OCI-LY7 (cell line): ENCODE data around the gene VPS37D. TPM values are rescaled to one million over a fixed set of nuclear protein-coding genes. Genes with fewer than 3 reads are reported as not detected.

Experiments
- BruUV-seq: library from RNA; stranded (reverse); fragments of 400-500 nt; replicated peaks from 2 replicates; lab custom pipeline; 2021; lab: Mats Ljungman, UMichigan
- CTCF ChIA-PET: fragments of 300-600 bp; sonication (Branson Sonifier 250); formaldehyde crosslinking; loops from one replicate; lab custom pipeline; 2022; ENCODE audit warnings: antibody characterized with exemption; ENCODE audit not compliant: unreplicated experiment; lab: Charles Lee
- POLR2A ChIA-PET: fragments of 300-600 bp; sonication (Branson Sonifier 250); formaldehyde crosslinking; loops from one replicate; lab custom pipeline; 2022; ENCODE audit warnings: antibody characterized with exemption; lab: Charles Lee
- DNase-seq: peaks from one replicate; pipeline ENCODE4 v3.0.0-alpha.2; 2015; ENCODE audit warnings: low spot score
- H2AFZ ChIP-seq: fragments of 200-600 bp; sonication (generic), shearing (Covaris generic); 2 replicates; pipeline ENCODE4 v1.6.1; 2014; ENCODE audit warnings: mild to moderate bottlenecking, antibody characterized with exemption, low read length, moderate library complexity
- H3K27ac ChIP-seq: fragments of 200-600 bp; sonication (generic); 2 replicates; pipeline ENCODE4 v1.5.1; 2014; ENCODE audit warnings: mixed run types, low read depth, mild to moderate bottlenecking, moderate library complexity, low read length, inconsistent platforms; ENCODE audit not compliant: poor library complexity, severe bottlenecking
- H3K36me3 ChIP-seq: fragments of 200-600 bp; sonication (generic); 2 replicates; pipeline ENCODE4 v1.6.1; 2014; ENCODE audit warnings: mild to moderate bottlenecking, antibody characterized with exemption, low read length, moderate library complexity, mixed read lengths; ENCODE audit not compliant: insufficient read depth
- H3K4me1 ChIP-seq: fragments of 200-600 bp; sonication (generic); 2 replicates; pipeline ENCODE4 v1.5.1; 2014; ENCODE audit warnings: mild to moderate bottlenecking, low read length; ENCODE audit not compliant: insufficient read depth, poor library complexity, severe bottlenecking
- H3K4me2 ChIP-seq: fragments of 200-600 bp; sonication (generic); 2 replicates; pipeline ENCODE4 v1.6.1; 2014; ENCODE audit warnings: mild to moderate bottlenecking, low read length
- H3K4me3 ChIP-seq: fragments of 200-600 bp; sonication (generic); 2 replicates; pipeline ENCODE4 v1.5.1; 2014; ENCODE audit warnings: mild to moderate bottlenecking, low read depth, low read length; ENCODE audit not compliant: poor library complexity, severe bottlenecking
- H3K79me2 ChIP-seq: fragments of 200-600 bp; sonication (generic); 2 replicates; pipeline ENCODE4 v1.6.1; 2016; ENCODE audit warnings: low read depth, mild to moderate bottlenecking, low read length, moderate library complexity, mixed read lengths; ENCODE audit not compliant: insufficient read depth
- H3K9me2 ChIP-seq: fragments of 200-600 bp; sonication (generic); 2 replicates; pipeline ENCODE4 v1.6.1; 2016; ENCODE audit warnings: mild to moderate bottlenecking, low read length, mixed read lengths; ENCODE audit not compliant: insufficient read depth
- H3K9me3 ChIP-seq: fragments of 200-600 bp; sonication (generic); 2 replicates; pipeline ENCODE4 v1.6.1; 2014; ENCODE audit warnings: mild to moderate bottlenecking, mixed run types, low read length, mixed read lengths
- H4K20me1 ChIP-seq: fragments of 200-600 bp; sonication (generic); 2 replicates; pipeline ENCODE4 v1.6.1; 2014; ENCODE audit warnings: mild to moderate bottlenecking, antibody characterized with exemption, low read length, moderate library complexity, mixed read lengths; ENCODE audit not compliant: insufficient read depth
- EZH2phosphoT487 ChIP-seq: fragments of 200-600 bp; sonication (generic); IDR thresholded peaks from 2 replicates; pipeline ENCODE4 v1.6.1; 2018; ENCODE audit warnings: low read depth, borderline replicate concordance, mild to moderate bottlenecking, mixed run types, antibody characterized with exemption, low read length, moderate library complexity, mixed read lengths
- intact Hi-C: fragments of 100-400 bp; cut with micrococcal nuclease; formaldehyde crosslinking; loops from one replicate; pipeline ENCODE4 v1.10.0; 2022; ENCODE audit not compliant: unreplicated experiment
- total RNA-seq, 2 experiments: library from RNA; depleted of rRNA in 1 of 2; stranded (reverse); fragments of >200 nt in 1 of 2; shearing (Covaris generic) in 1 of 2; gene quantifications; 2 replicates each; pipeline ENCODE4 v1.2.3, GENCODE V29; 2014 to 2022
- TF ChIP-seq, protein P1 (sequence below): fragments of 200-600 bp; sonication (generic); conservative IDR thresholded peaks from 2 replicates; pipeline ENCODE4 v1.5.1; 2014; ENCODE audit warnings: mild to moderate bottlenecking, antibody characterized with exemption, low read length, moderate library complexity, mixed read lengths

The VPS37D gene
- total RNA-seq, 2 experiments from 2014 or later, result 5.3 TPM

DNA sequence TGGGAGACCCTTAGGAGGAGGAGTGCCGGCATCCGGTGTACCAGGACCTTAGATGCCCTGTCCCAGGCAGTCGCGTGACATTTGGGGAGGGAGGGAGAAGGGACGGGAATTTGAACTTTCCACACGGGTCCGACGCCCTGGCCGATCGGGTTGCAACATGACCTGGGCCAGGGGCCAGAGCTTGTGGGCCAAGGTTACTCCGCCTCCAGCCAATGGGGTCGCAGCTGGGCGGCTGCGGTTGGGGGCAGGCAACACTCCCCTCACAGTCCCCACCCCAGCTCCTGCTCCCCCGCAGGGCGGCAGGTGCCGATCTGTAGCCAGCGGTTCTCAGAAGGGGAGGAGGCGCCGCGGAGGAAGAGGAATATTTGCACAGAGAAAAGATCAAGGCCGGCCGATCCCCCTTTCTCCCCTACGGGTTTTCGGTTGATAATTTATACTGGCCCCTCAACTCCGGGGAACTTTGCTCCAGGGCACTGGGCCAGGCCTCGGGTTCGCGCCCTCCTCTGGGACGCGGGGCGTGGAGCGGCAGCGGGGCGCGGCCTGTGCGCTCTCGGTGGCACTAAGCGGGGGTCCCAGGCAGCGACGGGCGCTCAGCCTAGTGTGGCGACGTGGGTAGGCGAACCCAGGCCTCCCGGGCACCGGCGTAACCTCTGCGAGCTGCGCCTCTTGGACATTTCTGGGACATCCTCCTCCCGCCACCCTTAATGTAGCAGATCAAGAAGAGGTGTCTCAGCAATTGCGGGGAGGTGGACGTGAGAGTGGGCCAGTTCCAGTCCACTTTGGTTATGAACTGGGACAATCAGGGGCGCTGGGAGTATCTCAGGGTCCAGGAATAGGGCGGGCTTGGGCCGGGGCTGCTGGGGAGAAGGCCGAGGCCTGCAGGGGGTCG, 44.5 kb upstream of the VPS37D start:
- intact Hi-C loops, result no loop called here
- Histone ChIP-seq H2AFZ (no peak overlapping the region), H3K9me2 (no peaks in the 10 kb centered on the region), H3K9me3 (no peaks in the 10 kb centered on the region), H4K20me1 (no peaks in the 10 kb centered on the region), H3K4me3 (no peak overlapping the region), H3K27ac (no peak overlapping the region), H3K4me1 (no peaks in the 10 kb centered on the region), H3K79me2 (no peaks in the 10 kb centered on the region), H3K36me3 (no peaks in the 10 kb centered on the region), H3K4me2 (no peak overlapping the region)
- ChIA-PET CTCF (no interaction called here), POLR2A (no interaction called here)
- no TSS peak for BruUV-seq
- TF ChIP-seq, protein P1, sequence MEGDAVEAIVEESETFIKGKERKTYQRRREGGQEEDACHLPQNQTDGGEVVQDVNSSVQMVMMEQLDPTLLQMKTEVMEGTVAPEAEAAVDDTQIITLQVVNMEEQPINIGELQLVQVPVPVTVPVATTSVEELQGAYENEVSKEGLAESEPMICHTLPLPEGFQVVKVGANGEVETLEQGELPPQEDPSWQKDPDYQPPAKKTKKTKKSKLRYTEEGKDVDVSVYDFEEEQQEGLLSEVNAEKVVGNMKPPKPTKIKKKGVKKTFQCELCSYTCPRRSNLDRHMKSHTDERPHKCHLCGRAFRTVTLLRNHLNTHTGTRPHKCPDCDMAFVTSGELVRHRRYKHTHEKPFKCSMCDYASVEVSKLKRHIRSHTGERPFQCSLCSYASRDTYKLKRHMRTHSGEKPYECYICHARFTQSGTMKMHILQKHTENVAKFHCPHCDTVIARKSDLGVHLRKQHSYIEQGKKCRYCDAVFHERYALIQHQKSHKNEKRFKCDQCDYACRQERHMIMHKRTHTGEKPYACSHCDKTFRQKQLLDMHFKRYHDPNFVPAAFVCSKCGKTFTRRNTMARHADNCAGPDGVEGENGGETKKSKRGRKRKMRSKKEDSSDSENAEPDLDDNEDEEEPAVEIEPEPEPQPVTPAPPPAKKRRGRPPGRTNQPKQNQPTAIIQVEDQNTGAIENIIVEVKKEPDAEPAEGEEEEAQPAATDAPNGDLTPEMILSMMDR, result no peak
- no peak for TF ChIP-seq EZH2phosphoT487
- DNase-seq, result no peak

DNA sequence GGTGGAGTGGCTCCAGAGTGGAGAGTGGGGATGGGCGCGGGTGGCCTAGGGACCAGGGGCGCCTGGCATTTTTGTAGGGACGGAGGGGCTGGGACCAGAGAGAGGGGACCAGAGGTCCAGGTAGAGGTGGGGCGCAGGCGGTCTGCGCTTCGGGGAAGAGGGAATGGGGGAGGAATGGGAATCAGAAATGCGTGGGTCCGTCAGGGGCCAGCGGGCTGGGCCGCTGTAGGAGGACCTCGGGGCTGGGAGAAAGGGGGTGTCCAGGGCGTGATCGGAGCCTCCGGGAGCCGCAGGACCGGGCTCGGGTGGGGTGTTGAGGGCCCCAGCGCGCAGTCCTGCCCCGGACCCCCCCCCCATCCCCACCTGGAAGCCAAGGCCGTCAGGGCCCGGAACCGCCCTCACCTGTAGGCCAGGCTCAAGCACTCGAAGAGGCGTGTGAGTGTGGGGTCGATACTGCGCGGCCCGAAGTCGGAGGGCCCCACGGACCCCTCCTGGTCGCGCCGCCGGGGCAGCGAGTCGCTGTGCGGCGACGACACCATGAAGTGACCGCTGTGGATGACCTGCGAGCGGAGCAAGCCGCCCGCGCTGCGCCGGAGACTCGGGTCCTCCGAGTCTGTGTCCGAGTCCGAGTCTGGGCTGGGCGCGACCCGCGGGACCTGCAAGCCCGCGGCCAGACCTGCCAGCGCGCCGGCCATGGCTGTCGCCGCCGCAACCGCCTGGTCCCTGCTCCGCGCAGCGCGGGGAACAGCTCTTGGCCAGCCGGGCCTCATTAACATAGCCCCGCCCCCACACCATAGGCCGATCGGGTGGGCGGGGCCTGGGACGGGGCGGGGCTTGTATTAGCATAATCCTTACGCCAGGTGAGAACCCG, 43.6 kb upstream of the VPS37D start, which contains the start of gene MLXIPL:
Gene MLXIPL (minus strand): TSS at position 725 of the 871 bp plus-strand sequence. CDS start 30 bp downstream, at position 695.
- Histone ChIP-seq H3K27ac (no peak within 1 kb of the TSS), H3K36me3 (no peaks in the 10 kb centered on the region), H4K20me1 (no peaks in the 10 kb centered on the region), H3K79me2 (no peaks in the 10 kb centered on the region), H3K4me3 (no peak within 1 kb of the TSS), H2AFZ (no peak within 1 kb of the TSS), H3K9me3 (no peaks in the 10 kb centered on the region), H3K9me2 (no peaks in the 10 kb centered on the region), H3K4me2 (no peak within 1 kb of the TSS), H3K4me1 (no peaks in the 10 kb centered on the region)
- intact Hi-C loops, result no loop called here
- no TSS peak for BruUV-seq
- no peak for DNase-seq
- TF ChIP-seq, protein P1, result no peak
- TF ChIP-seq EZH2phosphoT487, result no peak
- ChIA-PET POLR2A (no interaction called here), CTCF (no interaction called here)
